K562 (cell line): Measurements from ENCODE around the gene COQ8B. TPM values are rescaled to one million over a fixed set of nuclear protein-coding genes. Genes with fewer than 3 reads are reported as not detected.

Experiments used
- KDM5B ChIP-seq: fragments of 200-600 bp; sonication (generic); IDR thresholded peaks from 2 replicates; pipeline ENCODE4 v1.6.1; 2012; ENCODE audit warnings: low read depth, mild to moderate bottlenecking, moderate library complexity, low read length, control low read depth, inconsistent platforms; ENCODE audit not compliant: insufficient replicate concordance
- ZNF75A ChIP-seq: fragments of 450-650 bp; formaldehyde crosslinking; IDR thresholded peaks from 2 replicates; pipeline ENCODE4 v1.4.0; 2020; ENCODE audit warnings: mild to moderate bottlenecking
- polyA plus RNA-seq, 8 experiments: library from polyadenylated mRNA; depleted of rRNA in 4 of 8; stranded (reverse) in 5 of 8; unstranded in 3 of 8; fragments of >200 nt; fragmentation: Nextera tagmentation in 2 of 8; fragmentation: Illumina TruSeq in 1 of 8; extraction: Ambion mirVana in 2 of 8; extraction: Trizol in 1 of 8; gene quantifications; 2 replicates each; pipeline versions ENCODE4 v1.2.1 to v1.2.3, GENCODE V29; 2011 to 2014; ENCODE audit warnings: inconsistent platforms in 1 of 8, missing spikeins in 1 of 8
- total RNA-seq, 7 experiments: library from RNA; depleted of rRNA in 6 of 7; stranded (reverse); fragments of >200 nt in 6 of 7; fragmentation: Illumina TruSeq in 2 of 7; extraction: Trizol in 2 of 7; gene quantifications; 2 replicates each; pipeline versions ENCODE4 v1.2.1 to v1.2.3, GENCODE V29; 2011 to 2021; ENCODE audit warnings: low replicate concordance in 1 of 7
- TF ChIP-seq, protein P1 (sequence below): fragments of 250-450 bp; sonication (Bioruptor Pico); IDR thresholded peaks from 2 replicates; pipeline ENCODE4 v1.4.0; 2020
- TF ChIP-seq, protein P2 (sequence below): fragments of 250-450 bp; sonication (Bioruptor Pico); IDR thresholded peaks from 2 replicates; pipeline ENCODE4 v1.6.1; 2021; ENCODE audit warnings: mild to moderate bottlenecking

Gene COQ8B
- total and polyA plus RNA-seq, 9 of the 15 experiments (the other 6 are each of a cell fraction or from before 2014, with no cell fraction given): 0.41 to 32.3 (median 12.9) TPM

DNA sequence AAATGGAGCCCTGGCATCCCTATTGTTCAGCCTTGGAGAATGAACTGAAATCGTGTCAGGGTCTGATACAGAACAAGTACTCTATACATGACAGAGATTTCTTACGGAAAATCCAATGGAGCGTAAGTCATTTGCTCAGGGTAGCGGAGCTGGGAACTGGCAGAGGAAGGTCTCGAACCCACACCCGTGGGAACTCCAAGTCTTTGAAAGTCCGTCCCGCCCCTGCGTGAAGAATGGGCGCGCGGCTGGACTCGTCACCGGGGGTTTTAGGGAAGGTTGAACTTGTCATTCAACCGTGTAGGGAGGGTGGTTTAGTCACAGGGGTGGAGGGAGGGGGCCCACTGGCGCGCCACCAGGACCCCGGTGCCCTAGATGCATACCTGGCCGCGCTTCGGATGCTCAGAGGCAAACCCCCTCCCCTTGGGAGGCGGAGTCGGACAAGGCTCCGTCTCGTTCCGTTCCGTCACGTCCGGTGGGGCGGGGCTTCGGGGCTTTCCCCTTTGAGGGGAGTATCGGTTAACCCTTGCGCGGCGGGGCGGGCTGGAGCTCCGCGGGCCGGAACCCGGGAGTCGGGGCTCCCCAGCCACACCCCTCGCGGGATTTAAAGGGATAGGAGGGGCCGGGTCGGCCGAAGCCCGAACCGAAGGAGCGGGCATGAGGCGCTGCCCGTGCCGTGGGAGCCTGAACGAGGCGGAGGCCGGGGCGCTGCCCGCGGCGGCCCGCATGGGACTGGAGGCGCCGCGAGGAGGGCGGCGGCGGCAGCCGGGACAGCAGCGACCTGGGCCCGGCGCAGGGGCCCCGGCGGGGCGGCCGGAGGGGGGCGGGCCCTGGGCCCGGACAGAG lies at the start of gene COQ8B, which contains the start of gene ITPKC (continued):
- TF ChIP-seq, protein P1, sequence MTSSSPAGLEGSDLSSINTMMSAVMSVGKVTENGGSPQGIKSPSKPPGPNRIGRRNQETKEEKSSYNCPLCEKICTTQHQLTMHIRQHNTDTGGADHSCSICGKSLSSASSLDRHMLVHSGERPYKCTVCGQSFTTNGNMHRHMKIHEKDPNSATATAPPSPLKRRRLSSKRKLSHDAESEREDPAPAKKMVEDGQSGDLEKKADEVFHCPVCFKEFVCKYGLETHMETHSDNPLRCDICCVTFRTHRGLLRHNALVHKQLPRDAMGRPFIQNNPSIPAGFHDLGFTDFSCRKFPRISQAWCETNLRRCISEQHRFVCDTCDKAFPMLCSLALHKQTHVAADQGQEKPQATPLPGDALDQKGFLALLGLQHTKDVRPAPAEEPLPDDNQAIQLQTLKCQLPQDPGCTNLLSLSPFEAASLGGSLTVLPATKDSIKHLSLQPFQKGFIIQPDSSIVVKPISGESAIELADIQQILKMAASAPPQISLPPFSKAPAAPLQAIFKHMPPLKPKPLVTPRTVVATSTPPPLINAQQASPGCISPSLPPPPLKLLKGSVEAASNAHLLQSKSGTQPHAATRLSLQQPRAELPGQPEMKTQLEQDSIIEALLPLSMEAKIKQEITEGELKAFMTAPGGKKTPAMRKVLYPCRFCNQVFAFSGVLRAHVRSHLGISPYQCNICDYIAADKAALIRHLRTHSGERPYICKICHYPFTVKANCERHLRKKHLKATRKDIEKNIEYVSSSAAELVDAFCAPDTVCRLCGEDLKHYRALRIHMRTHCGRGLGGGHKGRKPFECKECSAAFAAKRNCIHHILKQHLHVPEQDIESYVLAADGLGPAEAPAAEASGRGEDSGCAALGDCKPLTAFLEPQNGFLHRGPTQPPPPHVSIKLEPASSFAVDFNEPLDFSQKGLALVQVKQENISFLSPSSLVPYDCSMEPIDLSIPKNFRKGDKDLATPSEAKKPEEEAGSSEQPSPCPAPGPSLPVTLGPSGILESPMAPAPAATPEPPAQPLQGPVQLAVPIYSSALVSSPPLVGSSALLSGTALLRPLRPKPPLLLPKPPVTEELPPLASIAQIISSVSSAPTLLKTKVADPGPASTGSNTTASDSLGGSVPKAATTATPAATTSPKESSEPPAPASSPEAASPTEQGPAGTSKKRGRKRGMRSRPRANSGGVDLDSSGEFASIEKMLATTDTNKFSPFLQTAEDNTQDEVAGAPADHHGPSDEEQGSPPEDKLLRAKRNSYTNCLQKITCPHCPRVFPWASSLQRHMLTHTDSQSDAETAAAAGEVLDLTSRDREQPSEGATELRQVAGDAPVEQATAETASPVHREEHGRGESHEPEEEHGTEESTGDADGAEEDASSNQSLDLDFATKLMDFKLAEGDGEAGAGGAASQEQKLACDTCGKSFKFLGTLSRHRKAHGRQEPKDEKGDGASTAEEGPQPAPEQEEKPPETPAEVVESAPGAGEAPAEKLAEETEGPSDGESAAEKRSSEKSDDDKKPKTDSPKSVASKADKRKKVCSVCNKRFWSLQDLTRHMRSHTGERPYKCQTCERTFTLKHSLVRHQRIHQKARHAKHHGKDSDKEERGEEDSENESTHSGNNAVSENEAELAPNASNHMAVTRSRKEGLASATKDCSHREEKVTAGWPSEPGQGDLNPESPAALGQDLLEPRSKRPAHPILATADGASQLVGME (CRISPR knock-in tag): no peak
- no peak for TF ChIP-seq KDM5B
- no peak for TF ChIP-seq ZNF75A (CRISPR knock-in tag)
- TF ChIP-seq, protein P2, sequence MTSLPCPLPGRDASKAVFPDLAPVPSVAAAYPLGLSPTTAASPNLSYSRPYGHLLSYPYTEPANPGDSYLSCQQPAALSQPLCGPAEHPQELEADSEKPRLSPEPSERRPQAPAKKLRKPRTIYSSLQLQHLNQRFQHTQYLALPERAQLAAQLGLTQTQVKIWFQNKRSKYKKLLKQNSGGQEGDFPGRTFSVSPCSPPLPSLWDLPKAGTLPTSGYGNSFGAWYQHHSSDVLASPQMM: no peak
